ES-I3 (cell line): ENCODE measurements around the gene SEMA6C.
"Not testable (repeated sequence)": the region's sequence is repeated elsewhere in the genome, so short reads cannot be mapped to it uniquely, and the experiment has no call there.

Source experiments
- H3K36me3 ChIP-seq: 2 replicates; pipeline ENCODE4 v1.6.1; 2013; ENCODE audit warnings: mild to moderate bottlenecking, low read length, control low read depth, moderate library complexity; ENCODE audit not compliant: insufficient read depth
- H3K4me1 ChIP-seq: 2 replicates; pipeline ENCODE4 v1.6.1; 2013; ENCODE audit warnings: mild to moderate bottlenecking, control low read depth, low read length; ENCODE audit not compliant: insufficient read depth
- H3K9ac ChIP-seq: 2 replicates; pipeline ENCODE4 v1.6.1; 2013; ENCODE audit warnings: low read depth, mild to moderate bottlenecking, low read length, moderate library complexity
- H3K9me3 ChIP-seq: 2 replicates; pipeline ENCODE4 v1.6.1; 2013; ENCODE audit warnings: mild to moderate bottlenecking, low read length, moderate library complexity; ENCODE audit not compliant: control insufficient read depth, insufficient read depth

Gene SEMA6C

GRCh38 chr1:151146412-151147131, at the start of gene SEMA6C:
Gene SEMA6C, minus strand, starts transcription at chr1:151146631. Its CDS starts 4,010 bp downstream, at chr1:151142621.
- Histone ChIP-seq H3K36me3 (no peaks in the 10 kb centered on the region), H3K9ac (peak within 1 kb of the TSS; percentile 70), H3K9me3 (no peaks in the 10 kb centered on the region), H3K4me1 (peaks cover 29% of the 10 kb centered on the region)

GRCh38 chr1:151194894-151195594, 48.6 kb upstream of the SEMA6C start:
- not testable (repeated sequence) for H3K36me3 ChIP-seq, H3K4me1 ChIP-seq, H3K9me3 ChIP-seq
- H3K9ac ChIP-seq = peak overlapping the region; percentile 44; the same call in 1 of the 2 replicates

- Histone ChIP-seq H3K36me3 (no peaks in the 10 kb centered on the region), H3K4me1 (peaks cover 8% of the 10 kb centered on the region; the same call in 1 of the 2 replicates), H3K9me3 (no peaks in the 10 kb centered on the region), H3K9ac (no peak overlapping the region)
Observed at GRCh38 chr1:151193856-151194255, 47.4 kb upstream of the SEMA6C start.

- H3K9me3 ChIP-seq = no peaks in the 10 kb centered on the region
- no peaks in the 10 kb centered on the region for H3K36me3 ChIP-seq
- no peak overlapping the region for H3K9ac ChIP-seq
- H3K4me1 ChIP-seq = peaks cover 8% of the 10 kb centered on the region; the same call in 1 of the 2 replicates
Observed at GRCh38 chr1:151193304-151193703, 46.9 kb upstream of the SEMA6C start.

GRCh38 chr1:151192047-151192446, 45.6 kb upstream of the SEMA6C start:
- no peaks in the 10 kb centered on the region for H3K36me3 ChIP-seq
- no peaks in the 10 kb centered on the region for H3K9me3 ChIP-seq
- peaks cover 5% of the 10 kb centered on the region; the same call in 1 of the 2 replicates for H3K4me1 ChIP-seq
- no peak overlapping the region for H3K9ac ChIP-seq

GRCh38 chr1:151189637-151190445, 43.4 kb upstream of the SEMA6C start, which contains the start of gene VPS72:
Gene VPS72, minus strand, starts transcription at chr1:151190197. Its CDS starts 76 bp downstream, at chr1:151190121.
- H3K9me3 ChIP-seq = no peaks in the 10 kb centered on the region
- H3K36me3 ChIP-seq = peaks cover 7% of the 10 kb centered on the region; the same call in 1 of the 2 replicates
- peaks cover 5% of the 10 kb centered on the region; the same call in 1 of the 2 replicates for H3K4me1 ChIP-seq
- peak within 1 kb of the TSS; percentile 99 for H3K9ac ChIP-seq

- peak overlapping the region; percentile 99; the same call in 1 of the 2 replicates for H3K9ac ChIP-seq
- not testable (repeated sequence) for H3K4me1 ChIP-seq, H3K9me3 ChIP-seq
- H3K36me3 ChIP-seq = peaks cover 11% of the 10 kb centered on the region; the same call in 1 of the 2 replicates
Observed at GRCh38 chr1:151188667-151189066, 42.2 kb upstream of the SEMA6C start.

GRCh38 chr1:151187205-151187604, 40.8 kb upstream of the SEMA6C start:
- H3K9me3 ChIP-seq = no peaks in the 10 kb centered on the region
- H3K36me3 ChIP-seq = peaks cover 17% of the 10 kb centered on the region; the same call in 1 of the 2 replicates
- H3K4me1 ChIP-seq = no peaks in the 10 kb centered on the region
- no peak overlapping the region for H3K9ac ChIP-seq

- Histone ChIP-seq H3K9ac (no peak overlapping the region), H3K9me3 (no peaks in the 10 kb centered on the region), H3K36me3 (peaks cover 21% of the 10 kb centered on the region), H3K4me1 (no peaks in the 10 kb centered on the region)
Observed at GRCh38 chr1:151184211-151184610, 37.8 kb upstream of the SEMA6C start.

GRCh38 chr1:151176514-151177045, 30.1 kb upstream of the SEMA6C start:
- no peaks in the 10 kb centered on the region for H3K9me3 ChIP-seq
- no peaks in the 10 kb centered on the region for H3K4me1 ChIP-seq
- H3K9ac ChIP-seq = no peak overlapping the region
- H3K36me3 ChIP-seq = peaks cover 12% of the 10 kb centered on the region

- H3K36me3 ChIP-seq = peaks cover 9% of the 10 kb centered on the region
- no peaks in the 10 kb centered on the region for H3K9me3 ChIP-seq
Observed at GRCh38 chr1:151175863-151176262, 29.4 kb upstream of the SEMA6C start, which contains the start of gene TMOD4. Gene TMOD4, minus strand, starts transcription at chr1:151175981. Its CDS starts 1,106 bp downstream, at chr1:151174875.

GRCh38 chr1:151175041-151175741, 28.8 kb upstream of the SEMA6C start:
- Histone ChIP-seq H3K9ac (no peak overlapping the region), H3K9me3 (no peaks in the 10 kb centered on the region), H3K4me1 (no peaks in the 10 kb centered on the region), H3K36me3 (peaks cover 9% of the 10 kb centered on the region)

More at GRCh38 chr1:151175863-151176262, 29.4 kb upstream of the SEMA6C start, which contains the start of gene TMOD4:
- Histone ChIP-seq H3K9ac (no peak within 1 kb of the TSS), H3K4me1 (no peaks in the 10 kb centered on the region)

GRCh38 chr1:151171190-151171589, 24.8 kb upstream of the SEMA6C start:
- Histone ChIP-seq H3K4me1 (no peaks in the 10 kb centered on the region), H3K36me3 (peaks cover 5% of the 10 kb centered on the region; the same call in 1 of the 2 replicates), H3K9me3 (no peaks in the 10 kb centered on the region), H3K9ac (no peak overlapping the region)
